GM18951 (cell line): ENCODE data around the gene YAP1.

ENCODE experiments used
- POLR2A ChIP-seq: IDR thresholded peaks from 4 replicates; pipeline ENCODE4 v1.6.1; 2011; ENCODE audit warnings: mild to moderate bottlenecking; ENCODE audit not compliant: insufficient read length, insufficient read depth; ENCODE audit errors: extremely low read depth
- in situ Hi-C: fragments of 300-500 bp; cut with MboI; formaldehyde crosslinking; loops from one replicate; pipeline ENCODE4 v1.12.0; 2022; ENCODE audit warnings: low sequenced_read_pairs, mixed read lengths, inconsistent platforms; ENCODE audit not compliant: unreplicated experiment

YAP1 gene

DNA sequence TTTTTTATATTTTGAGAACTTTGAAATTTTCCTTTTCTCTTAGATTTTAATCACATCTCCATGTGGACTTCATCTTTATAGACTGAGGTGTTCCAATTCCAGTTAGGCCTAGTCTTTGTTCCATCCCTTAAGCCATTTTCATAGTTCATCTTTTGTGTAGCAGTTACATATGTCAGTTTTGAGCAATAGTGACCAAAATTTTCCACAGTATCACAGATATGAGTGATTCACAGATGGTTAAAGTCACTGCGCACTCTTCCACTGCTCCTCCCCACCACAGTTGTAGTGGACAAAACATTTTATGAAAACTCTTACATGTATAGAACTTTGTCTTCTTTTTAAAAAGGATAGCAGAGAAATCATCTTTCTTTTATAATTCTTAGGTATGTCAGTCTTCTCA lies 42.8 kb downstream of the YAP1 start:
- no peak for TF ChIP-seq POLR2A
- in situ Hi-C loops: no loop called here

DNA sequence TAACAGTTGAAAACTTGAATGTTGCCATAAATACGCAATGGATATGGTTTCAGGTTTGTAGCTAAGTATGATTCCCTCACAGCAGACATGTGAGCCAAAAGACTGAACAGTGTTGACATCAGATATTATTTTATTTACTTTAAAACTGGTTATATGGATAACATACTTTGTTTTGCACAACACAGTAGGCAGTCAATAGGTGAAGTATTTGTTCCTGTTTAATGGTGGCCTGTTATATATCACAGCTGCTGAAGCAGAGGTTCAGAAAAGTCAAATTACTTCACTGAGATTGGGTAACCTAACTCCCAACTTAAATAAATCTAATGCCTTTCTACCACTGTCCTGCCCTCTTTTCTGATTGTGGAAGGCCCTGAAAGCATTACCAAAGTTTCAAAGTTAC lies 44.6 kb downstream of the YAP1 start:
- in situ Hi-C loops: no loop called here
- TF ChIP-seq POLR2A: no peak

DNA sequence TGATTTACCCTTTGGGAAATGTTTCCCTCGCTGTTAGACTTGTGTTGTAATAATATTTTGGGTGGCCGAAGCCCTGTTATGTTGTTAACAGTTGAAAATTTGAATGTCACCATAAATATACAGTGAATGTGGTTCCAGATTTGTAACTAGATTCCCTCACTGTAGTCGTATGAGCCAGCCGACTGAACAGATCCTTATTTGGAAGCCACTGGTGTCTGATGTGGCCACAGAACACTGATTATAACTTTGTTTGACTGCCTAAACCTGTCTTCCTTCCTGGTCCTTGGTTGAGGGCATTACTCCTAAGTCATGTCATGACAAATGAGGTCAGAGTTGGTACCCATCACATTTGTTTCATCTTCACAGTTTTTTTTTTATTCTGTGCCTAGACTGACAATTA lies 45.4 kb downstream of the YAP1 start:
- in situ Hi-C loops: no loop called here
- no peak for TF ChIP-seq POLR2A

DNA sequence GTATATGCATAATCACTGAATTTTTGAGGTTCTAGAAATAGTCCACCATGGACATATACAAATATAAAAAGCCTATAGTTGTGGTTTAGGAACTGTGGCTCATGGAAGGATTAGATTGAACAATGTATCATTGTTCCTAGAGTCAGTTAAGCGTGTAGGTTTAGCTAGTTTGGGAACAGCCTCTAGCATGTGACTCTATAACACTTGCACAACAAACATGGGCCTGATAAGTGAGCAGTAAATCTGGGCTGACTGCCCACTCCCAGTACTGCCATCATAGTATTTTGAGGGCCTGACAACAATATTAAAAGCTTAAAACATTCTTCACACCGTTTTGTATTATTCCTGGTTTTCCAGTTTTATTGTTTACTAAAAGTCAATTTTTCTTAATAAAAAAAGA lies 47.0 kb downstream of the YAP1 start:
- TF ChIP-seq POLR2A: no peak
- in situ Hi-C loops: no loop called here

DNA sequence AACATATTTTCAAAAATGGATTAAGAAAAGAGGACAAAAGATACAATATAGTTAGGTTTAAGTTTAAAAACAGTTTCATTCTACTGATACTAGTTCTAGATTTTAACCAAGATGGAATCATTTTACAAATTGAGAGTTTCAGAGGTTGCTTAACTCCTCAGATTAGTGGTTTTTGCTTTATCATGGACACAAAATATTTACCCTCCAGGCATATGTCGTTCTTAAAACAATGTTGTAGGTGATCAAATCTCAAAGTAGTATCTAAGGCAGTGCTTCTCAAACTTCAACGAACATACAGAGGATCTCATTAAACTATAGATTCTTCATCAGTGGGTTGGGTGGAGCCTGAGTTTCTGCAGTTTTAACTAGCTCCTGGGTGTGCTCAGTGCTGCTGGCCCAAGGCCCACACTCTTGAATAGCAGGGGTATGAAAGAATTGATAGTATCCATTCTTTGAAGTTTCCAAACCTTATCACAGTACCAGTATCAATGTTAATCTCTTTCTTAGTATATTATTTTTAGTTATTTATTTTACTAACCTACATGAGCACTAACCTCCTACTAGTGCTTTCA lies 48.0 kb downstream of the YAP1 start:
- in situ Hi-C loops: no loop called here
- TF ChIP-seq POLR2A: no peak

DNA sequence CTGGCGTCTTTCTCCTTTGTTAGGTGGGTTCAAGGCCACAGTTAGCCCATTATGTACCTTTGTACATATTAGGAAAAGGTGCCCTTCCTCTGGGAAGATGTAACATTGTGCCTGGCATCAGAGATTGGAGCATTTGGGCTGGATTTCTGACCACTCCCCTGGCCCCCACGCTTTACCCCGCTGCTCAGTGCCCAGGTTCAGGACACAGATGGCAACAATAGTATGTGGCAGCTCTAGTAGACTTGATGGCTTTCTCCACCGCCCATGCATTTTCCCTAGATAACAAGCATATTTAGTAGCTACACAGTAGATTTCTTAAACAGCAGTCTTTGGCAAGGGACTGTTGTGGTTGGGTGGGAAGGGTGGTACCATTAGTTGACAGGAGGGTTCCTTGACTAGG lies 53.1 kb downstream of the YAP1 start:
- in situ Hi-C loops: no loop called here
- TF ChIP-seq POLR2A: no peak

DNA sequence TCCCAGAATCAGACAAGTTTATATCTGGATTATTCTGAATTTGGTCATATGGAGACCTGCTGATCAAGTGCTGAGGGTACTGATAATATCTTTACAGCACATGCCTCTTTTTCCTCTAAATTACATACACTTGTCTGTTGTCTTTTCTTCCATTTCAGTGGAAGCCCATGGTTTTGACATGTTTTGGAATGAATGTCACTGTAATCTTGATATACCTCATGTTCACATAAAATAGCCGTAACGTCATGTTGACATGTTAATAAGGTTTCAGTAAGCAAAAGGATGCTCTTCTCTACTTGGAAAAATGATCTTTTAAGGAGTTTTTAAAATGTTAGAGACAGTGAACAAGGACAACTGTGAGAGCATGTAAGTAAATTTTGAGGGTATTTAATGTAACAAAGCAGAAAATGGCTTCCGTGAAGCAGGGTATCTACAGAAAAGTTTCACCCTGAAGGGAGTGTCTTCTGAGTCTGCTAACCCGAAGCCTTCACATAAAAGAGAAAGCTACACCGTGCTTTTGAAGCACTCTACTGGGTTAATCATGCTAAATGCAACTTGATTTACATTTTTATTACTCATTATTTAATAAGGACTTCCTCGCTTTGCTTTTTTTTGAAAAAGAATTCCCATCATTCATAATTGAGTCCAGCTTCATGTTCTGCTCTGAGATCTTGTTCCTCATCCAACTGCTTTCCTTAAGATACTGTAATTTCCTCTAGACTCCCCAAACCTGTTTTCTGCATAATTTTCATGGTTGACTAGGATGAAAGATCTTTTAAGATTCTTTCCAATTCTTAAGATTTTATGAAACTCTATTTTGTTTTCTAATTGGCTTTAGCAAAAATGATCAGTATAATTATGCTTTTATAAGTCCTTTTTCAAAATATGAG lies 56.2 kb downstream of the YAP1 start:
- in situ Hi-C loops: no loop called here
- no peak for TF ChIP-seq POLR2A

DNA sequence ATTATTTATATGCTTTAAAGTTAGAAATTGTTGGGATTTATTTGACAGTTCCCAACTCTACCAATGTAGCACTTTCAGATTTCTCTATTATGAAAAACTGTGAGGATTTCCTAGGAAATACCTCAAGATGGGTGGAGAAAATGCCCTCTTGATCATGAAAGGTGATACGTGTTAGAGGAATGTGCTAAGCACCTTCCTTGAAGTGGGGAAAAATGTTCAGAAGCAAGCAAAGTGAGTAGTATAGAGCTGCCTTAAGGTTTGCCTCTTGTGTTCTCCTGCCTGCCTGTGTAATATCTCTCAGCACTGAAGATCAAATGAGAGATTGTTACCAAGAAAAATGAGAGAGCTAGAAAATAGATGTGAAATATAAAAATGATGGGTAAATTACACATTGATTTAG lies 58.2 kb downstream of the YAP1 start:
- in situ Hi-C loops: no loop called here
- no peak for TF ChIP-seq POLR2A

DNA sequence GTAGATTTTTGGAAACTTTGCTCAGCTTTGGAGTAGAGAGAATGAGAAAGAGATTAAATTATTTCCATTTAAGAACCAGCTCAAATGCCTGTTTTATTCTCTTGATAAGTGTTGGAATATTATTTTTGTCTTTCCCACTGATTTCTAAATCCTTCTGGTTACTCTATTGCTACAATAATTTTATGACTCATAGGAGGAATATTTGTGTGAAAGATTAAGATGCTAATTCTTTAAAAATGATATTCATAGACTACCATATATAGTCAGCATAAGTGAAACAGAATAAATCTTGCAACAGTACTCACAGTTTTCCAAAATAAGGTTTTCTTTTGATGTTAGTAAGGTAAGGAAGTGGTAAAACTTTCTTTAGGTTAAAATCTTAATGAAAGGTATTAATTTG lies 60.9 kb downstream of the YAP1 start:
- in situ Hi-C loops: no loop called here
- no peak for TF ChIP-seq POLR2A

DNA sequence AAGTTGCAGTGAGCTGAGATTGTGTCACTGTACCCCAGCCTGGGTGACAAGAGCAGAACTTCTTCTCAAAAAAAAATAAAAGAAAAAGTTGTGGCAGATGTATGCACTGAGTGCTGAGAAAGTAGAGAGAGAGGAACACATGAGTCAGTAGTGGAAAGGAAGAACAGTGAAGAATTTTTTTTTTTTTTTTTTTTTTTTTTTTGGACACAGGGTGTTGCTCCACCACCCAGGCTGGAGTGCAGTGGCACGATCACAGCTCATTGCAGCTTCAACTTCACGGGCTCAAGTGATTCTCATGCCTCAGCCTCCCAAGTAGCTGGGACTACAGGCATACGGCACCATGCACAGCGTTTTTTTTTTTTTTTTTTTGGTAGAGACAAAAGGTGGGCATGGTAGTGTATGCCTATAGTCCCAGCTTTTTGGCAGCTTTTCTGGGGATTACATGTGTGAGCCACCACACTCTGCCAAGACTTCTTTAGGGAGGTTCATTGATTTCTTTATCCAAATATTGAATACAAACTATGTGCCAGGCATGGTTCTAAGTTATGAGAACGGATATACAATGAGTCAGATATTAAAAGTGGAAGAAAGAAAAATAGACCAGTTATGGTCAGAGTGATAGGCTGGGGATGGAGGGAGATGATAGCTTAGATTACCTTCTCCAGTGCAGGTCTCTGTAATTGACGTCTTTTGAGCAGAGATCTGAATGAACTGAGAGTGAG lies 62.0 kb downstream of the YAP1 start:
- in situ Hi-C loops: no loop called here
- TF ChIP-seq POLR2A: no peak

DNA sequence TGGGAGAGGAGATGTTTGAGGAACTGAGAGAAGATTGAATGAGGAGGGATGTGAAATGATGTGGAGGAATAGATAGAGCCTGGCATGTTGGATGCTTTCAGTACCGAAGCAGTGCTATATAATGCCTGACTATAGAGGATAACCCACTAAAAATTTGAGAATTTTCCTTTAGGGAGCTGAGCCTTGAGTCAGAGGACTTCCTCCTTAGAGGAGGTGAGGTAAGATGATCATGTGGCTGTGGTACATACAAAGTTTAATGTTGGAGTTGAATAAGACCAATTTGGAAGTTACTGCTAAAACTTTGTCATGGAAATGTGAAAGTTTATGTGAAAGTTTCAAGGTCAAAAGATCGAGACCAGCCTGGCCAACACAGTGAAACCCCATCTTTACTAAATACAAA lies 66.9 kb downstream of the YAP1 start:
- in situ Hi-C loops: no loop called here
- no peak for TF ChIP-seq POLR2A

DNA sequence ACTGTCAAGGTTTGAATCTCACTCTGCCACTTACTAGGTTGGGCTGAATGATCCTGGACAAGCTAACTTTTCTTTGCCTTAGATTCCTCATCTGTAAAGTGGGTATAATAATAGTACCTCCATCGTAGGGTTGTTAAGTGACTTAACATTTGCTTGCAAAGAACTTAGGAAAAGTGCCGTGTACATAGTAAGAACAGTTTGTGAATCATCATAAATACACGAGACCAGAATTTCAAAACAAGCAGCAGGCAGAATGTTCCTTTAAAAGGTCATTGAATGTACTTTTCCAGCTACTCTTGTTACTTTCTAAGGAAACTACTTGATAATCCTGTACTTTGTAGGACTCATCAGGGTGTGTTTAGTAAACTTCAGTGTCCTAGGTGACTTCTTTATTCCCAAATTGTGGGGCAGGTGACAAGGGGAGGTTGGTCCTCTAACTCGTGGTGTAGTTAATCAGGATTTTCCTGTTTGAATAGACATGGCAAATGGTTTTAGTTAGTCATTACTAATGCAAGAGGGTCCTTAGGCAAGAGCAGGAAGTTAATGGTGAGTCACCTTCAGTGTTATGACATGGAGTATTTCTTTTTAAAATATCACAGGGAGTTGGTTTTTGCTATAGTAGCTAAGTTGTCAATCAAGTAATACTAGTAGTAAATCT lies 67.9 kb downstream of the YAP1 start:
- no peak for TF ChIP-seq POLR2A
- in situ Hi-C loops: no loop called here

DNA sequence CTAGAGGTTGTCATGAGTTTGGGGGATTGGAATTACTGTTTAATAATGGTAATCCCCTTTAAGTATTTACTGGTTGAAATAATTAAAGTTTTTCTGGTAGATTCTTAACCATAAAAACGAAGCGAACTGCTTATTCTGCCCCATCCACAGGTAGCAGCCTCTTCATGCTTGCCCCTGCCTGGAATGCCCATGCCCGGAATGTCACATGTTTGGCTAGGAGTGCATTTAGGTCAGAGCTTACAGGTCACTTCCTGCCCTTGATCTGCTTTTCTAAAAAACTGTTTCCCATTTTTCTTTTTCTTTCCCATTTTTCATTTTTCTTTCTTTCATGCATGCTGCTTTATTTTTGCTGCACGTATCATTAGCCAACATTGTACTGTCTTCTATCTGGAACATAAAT lies 69.1 kb downstream of the YAP1 start:
- in situ Hi-C loops: no loop called here
- no peak for TF ChIP-seq POLR2A
